Stimulated activated CD8-positive, alpha-beta memory T cell treated with anti-CD3 and anti-CD28 coated beads, Interleukin-7, amount 100 ng/mL, for 48 hours (primary cell): Measurements from ENCODE around the gene USP7.
"Not testable (repeated sequence)": the region's sequence is repeated elsewhere in the genome, so short reads cannot be mapped to it uniquely, and the experiment has no call there.

Experiments used
- DNase-seq, 2 donors: peaks; one replicate each; pipeline ENCODE4 v3.0.0-alpha.2; 2020; ENCODE audit warnings: low read depth in 1 of 2; ENCODE audit errors: extremely low read depth in 1 of 2

USP7 gene

DNA sequence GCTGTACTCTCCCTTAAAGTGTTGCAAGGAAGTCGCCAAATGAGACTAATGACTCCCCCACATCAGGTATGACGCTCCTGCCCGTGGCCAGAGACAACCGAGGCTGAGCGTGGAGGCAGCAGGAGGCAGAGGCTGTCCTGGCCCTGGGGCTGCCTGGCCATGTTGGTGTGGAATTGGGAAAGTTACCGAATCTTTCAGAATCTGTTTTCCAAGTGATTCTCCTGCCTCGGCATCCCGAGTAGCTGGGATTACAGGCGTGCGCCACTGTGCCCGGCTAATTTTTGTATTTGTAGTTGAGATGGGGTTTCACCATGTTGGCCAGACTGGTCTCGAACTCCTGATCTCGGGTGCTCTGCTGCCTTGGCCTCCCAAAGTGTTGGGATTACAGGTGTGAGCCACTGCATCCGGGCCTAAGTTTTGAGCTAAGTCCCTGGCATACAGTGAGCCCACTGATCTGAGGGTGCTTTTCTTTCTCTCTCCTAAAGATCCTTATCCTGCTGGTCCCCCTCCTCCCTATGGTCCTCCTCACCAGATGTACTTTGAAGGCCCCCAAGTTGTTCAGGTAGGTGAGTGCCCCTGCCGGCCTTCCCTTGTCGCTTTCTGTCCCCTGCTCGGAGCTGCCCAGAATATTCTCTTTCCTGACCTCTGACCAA, 80.9 kb downstream of the USP7 start:
- DNase-seq = no peak

- DNase-seq = no peak
Observed at GRCh38 chr16:8882041-8882617, 81.6 kb downstream of the USP7 start, which contains the start of gene LITAFD. Gene LITAFD, plus strand, starts transcription at chr16:8882351. Its CDS starts 2,005 bp downstream, at chr16:8884356.

DNA sequence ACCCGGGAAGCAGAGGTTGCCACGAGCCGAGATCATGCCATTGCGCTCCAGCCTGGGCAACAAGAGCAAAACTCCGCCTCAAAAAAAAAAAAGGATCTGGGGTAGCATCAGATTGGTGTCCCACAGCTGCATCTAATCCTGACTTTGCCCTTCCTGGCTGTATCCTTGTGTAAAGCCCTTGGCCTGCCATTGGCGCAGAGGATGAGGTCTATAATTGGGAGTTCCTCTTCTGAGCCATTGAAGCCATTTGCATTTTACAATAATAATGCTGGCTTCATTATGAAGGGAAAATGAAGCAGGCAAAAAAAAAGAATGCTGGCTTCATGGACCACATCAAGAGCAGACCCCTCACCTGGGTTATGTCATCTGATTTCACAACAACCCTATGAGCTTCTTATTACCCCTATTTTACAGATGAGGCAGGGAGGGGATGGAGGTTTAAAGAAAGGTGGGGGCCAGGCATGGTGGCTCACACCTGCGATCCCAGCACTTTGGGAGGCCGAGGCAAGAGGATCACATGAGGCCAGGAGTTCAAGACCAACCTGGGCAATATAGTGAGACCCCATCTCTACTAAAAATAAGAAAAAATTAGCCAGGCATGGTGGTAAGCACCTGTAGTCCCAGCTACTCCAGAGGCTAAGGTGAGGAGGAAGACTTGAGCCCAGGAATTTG, 82.7 kb downstream of the USP7 start:
- no peak for DNase-seq

DNA sequence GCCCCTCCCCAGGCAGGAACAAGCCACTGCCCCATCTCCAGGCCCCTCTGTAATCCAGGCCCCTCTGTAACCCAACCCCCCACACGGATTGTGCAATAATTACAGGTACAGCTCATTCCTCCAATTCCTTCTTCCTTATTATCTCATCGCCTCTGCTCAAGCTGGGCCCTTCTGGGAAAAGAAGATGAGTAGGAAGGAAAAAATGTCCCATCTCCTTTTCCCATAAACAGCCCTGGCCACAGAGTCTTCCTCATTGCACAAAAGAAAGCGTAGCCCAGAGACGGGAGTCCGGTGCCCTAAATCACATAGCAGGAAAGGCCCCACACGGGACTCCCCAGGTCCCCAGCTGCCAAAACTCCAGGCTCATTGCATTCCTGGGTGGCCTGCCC, 85.2 kb downstream of the USP7 start:
- DNase-seq = no peak

DNA sequence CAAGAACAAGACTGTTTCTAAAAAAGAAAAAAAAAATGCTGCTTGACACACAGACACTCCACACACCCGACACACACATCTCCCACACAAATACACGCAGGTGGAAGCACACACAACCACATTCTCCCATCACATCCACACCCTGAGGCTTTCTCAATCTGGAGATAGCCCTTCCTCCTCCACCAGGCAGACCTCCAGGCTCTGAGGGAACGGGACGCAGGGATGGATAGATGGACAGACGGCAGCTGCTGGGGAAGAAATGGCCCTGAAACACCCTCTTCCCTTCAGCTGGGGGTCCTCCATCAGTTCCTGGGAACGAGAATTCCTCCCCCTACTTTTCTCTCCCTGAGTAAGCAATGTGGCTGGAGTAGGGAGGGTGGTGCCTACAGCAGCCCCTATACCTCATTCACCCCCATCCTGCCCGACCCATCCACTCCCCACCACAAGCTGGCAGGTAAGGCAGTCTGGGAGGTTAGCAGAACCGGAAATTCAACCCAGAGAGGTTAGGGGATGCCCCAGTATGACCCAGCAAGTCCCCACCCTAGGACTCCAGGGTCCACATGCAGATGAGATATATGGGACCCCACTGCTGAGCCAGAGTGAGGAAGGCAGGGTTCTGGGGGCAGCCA, 85.7 kb downstream of the USP7 start:
- DNase-seq = no peak

DNA sequence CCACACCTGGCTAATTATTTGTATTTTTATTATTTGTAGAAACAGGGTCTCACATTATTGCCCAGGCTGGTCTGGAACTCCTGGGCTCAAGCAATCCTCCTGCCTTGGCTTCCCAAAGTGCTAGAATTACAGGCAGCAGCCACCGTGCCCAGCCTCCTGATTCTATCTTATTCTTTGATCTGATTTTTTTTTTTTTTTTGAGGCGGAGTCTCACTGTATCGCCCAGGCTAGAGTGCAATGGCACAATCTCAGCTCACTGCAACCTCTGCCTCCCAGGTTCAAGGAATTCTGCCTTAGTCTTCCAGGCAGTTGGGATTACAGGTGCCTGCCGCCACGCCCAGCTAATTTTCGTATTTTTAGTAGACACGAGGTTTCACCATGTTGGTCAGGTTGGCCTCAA, 88.4 kb downstream of the USP7 start:
- DNase-seq = not testable (repeated sequence)

- DNase-seq = no peak
Observed at GRCh38 chr16:8874388-8874787, 89.3 kb downstream of the USP7 start.

DNA sequence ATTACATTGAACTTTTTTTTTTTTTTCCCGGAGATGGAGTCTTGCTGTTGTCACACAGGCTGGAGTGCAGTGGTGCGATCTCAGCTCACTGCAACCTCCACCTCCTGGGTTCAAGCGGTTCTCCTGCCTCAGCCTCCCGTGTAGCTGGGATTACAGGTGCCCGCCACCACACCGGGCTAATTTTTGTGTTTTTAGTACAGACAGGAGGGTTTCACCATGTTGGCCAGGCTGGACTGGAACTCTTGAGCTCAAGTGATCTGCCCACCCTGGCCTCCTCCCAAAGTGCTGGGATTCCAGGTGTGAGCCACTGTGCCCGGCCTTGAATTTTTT, 89.9 kb downstream of the USP7 start:
- not testable (repeated sequence) for DNase-seq

DNA sequence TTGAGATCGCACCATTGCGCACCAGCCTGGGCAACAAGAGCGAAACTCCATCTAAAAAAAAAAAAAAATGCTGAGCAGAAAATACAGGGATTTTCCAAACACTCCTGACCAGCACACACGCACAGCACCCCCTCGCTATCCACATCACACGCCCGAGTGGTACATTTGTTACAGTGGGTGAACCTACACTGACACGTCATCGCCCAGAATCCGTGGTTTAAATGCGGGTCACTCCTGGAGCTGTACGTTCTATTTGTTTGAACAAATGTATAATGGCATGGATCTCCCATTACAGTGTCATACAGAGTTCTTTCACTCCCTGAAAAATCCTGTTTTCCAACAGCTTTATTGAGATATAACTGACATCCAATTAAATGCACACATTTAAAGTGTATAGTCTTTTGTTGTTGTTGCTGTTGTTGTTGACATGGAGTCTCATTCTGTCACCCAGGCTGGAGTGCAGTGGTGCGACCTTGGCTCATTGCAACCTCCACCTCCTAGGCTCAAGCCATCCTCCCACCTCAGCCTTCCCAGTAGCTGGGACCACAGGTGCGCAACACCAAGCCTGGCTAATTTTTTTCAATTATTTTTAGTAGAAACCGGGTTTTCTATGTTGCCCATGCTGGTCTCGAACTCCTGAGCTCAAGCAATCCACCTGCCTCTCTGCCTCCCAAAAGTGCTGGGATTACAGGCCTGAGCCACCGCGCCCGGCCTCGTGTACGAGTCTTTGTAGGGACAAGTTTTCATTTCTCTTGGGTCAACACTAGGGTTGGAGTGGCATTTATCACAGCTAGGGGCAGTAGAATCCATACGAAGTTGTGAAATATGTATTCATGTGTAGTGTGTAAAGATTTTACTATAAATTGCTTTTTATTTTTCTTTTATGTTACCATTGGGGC, 90.5 kb downstream of the USP7 start:
- DNase-seq = no peak

DNA sequence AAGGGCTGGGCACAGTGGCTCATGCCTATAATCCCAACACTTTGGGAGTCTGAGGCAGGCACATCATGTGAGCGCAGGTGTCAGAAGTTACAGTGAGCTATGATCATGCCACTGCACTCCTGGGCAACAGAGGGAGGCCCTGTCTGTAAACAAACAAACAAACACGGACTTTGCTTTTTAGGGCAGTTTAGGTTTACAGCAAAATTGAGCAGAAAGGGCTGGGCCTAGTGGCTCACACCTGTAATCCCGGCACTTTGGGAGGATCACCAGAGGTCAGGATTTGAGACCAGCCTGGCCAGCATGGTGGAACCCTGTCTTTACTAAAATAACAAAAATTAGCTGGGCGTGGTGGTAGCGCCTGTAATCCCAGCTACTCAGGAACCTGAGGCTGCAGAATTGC, 91.6 kb downstream of the USP7 start:
- no peak for DNase-seq

- not testable (repeated sequence) for DNase-seq
Observed at GRCh38 chr16:8869988-8870241, 93.8 kb downstream of the USP7 start.

- DNase-seq = no peak
Observed at GRCh38 chr16:8869212-8869987, 94.3 kb downstream of the USP7 start.

DNA sequence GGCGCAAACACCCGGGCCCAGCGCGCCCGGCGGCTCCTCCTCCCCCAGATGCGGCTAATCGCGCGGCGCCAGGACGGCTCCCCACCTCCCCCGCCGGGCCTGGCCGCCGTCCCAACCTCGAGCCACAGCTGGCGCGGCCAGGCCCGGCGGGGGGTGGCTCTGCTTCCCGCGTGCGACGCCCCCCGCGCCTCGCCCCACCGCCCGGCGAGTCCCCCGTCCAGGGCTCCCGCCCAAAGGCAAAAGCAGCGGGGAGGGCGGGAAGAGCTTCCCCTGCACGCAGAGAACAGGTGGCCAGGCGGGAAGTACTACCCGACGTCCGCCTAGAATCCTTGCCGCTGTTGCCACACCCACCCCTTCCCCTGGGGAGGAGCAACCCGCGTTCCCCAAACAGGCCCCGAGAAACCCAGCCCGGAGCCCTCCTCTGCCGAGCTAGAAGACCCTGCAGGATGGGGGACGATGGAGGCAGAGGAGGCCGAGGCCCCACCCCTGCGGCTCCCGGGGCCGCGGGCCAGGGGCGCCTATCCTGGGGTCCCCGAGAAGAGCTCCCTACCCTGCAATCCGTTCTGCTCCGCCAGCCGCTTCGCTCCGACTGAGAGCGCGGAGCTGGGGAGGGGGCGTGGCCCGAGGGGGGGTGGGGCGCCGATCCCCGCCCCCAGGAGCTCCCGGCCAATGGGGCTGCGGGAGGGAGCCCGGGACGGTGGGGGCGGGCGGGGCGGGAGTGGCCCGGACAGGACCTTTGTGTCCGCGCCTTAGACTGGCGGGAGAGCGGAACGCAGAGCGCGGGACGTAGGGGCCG, 95.1 kb downstream of the USP7 start, which contains the start of gene CARHSP1:
Gene CARHSP1 (minus strand): TSS at position 591 of the 796 bp plus-strand sequence. CDS start 9,678 bp downstream, outside the sequence.
- DNase-seq = peak; percentile 76 to 84

GRCh38 chr16:8867932-8868415, 95.7 kb downstream of the USP7 start:
- no peak for DNase-seq

DNA sequence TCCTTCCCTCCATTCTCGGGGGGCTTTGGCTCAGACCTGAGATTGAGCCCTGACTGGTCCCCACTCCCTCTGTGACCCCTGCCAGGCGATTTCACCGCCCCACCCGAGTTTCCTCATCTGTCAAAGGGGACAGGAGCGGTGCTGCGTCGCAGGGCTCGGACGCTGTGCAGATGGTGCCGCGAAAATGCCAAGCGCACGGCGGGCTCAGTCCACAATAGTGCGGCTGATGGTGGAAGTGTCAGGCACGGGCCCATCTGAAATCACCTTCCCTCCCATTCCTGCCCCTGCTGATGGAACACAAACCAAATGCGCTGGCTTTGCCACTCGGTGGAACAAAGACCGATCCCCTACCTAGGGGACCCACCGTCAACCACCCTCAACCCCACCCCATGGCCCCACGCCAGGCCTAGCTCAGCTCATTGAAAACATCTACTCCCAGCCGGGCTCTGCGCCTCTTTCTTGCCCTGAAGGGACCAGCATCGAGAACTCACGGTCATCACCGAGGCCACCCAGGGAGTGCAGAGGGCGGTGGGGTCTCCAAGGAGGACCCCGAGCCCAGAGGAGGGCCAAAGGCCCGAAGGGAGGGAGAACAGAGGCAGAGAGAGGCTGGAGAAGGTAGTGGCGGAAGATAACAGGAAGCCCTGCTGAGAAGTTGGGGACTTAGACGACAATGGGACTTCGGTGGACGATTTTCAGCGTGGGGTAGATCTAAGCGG, 96.3 kb downstream of the USP7 start:
- no peak for DNase-seq

GRCh38 chr16:8866884-8867215, 96.9 kb downstream of the USP7 start:
- DNase-seq = no peak

GRCh38 chr16:8866118-8866883, 97.4 kb downstream of the USP7 start:
- no peak for DNase-seq
